ENCODE data around the gene COG7.

DNA sequence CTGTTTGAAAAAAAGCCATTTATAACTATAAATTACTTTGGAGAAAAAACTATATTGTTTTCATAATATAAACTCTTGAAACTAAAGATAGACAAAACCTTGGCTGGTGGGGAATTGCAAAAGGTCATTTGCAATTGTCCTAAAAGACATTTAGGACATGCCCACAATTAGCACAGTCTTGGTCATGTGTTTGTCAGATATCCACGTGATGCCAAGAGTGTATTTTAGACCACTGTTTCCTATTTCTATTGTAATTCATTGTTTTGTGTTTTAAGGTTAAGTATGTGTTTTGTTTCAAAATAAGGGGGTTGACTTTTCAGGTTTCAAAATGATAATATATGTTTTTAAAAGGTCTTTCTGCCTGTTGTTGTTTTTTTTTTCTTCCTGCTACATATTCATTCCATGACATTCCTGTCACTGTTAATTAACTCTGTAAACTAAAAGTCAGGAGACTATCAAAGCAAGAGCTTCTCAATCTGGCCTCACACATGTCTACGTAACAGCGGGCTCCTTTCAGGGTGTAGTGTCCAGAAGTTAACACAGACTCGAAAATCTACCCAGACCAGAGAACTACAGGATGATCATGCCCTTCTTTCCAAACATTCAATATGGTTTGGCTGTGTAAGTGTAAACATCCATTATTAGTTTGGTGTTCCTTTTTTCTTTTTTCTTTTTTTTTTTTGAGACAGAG lies 58.7 kb downstream of the COG7 start:
- TF ChIP-seq, protein P1, sequence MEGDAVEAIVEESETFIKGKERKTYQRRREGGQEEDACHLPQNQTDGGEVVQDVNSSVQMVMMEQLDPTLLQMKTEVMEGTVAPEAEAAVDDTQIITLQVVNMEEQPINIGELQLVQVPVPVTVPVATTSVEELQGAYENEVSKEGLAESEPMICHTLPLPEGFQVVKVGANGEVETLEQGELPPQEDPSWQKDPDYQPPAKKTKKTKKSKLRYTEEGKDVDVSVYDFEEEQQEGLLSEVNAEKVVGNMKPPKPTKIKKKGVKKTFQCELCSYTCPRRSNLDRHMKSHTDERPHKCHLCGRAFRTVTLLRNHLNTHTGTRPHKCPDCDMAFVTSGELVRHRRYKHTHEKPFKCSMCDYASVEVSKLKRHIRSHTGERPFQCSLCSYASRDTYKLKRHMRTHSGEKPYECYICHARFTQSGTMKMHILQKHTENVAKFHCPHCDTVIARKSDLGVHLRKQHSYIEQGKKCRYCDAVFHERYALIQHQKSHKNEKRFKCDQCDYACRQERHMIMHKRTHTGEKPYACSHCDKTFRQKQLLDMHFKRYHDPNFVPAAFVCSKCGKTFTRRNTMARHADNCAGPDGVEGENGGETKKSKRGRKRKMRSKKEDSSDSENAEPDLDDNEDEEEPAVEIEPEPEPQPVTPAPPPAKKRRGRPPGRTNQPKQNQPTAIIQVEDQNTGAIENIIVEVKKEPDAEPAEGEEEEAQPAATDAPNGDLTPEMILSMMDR (IDR thresholded peaks at IDR 0.05; ENCODE audit: low read depth, low read length, poor library complexity, severe bottlenecking): no peak
- TF ChIP-seq EZH2phosphoT487 (IDR thresholded peaks at IDR 0.05; ENCODE audit: borderline replicate concordance, low read length): no peak

Measured in DOHH2 (cell line).